HTR-8/SVneo (cell line): ENCODE measurements around the gene LRRC41.
"Not testable (repeated sequence)": the region's sequence is repeated elsewhere in the genome, so short reads cannot be mapped to it uniquely, and the experiment has no call there.

Source experiments
- DNase-seq: peaks from one replicate; pipeline ENCODE4 v3.0.0; 2011; ENCODE audit warnings: low spot score, mixed read lengths; ENCODE audit not compliant: insufficient read length
- FAIRE-seq: peaks from 2 replicates; lab custom pipeline; 2011; peaks lifted over from hg19 to GRCh38; lab: Jason Lieb, UNC

The LRRC41 gene

GRCh38 chr1:46246548-46247435 lies 56.6 kb downstream of the LRRC41 start:
- FAIRE-seq = peak; percentile 72
- DNase-seq = peak; percentile 92

- not testable (repeated sequence) for FAIRE-seq, DNase-seq
Measured at GRCh38 chr1:46246136-46246535, 57.3 kb downstream of the LRRC41 start.

DNA sequence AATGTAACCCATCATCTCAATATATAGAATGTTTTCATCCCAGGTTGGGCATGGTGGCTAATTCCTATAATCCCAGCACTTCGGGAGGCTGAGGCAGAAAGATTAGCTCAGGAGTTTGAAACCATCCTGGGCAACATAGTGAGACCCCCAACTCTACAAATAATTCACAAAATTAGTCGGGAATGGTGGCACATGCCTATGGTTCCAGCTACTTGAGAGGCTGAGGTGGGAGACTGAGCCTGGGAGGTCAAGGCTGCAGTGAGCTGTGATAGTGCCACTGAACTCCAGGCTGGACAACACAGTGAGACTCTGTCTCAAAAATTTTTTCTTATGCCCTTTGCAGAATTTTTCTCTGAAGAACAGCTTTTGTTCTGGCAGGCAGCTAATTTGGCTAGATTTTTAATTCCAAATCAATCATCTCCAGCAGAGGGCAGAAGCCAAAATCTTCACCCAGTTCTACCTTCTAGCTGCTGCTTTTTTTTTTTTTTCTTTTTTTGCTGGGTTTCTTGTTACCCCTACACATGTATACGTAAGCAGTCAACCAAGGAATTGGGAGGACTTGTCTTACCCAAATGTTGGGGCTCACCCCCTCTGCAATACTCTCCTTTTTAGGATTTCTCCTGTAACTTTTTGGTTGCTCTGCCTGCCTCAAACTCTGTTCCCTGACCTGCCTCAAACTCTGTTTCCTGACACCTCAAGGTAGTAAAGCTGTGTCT lies 58.6 kb downstream of the LRRC41 start:
- FAIRE-seq = no peak

GRCh38 chr1:46243831-46244230 lies 59.6 kb downstream of the LRRC41 start:
- FAIRE-seq, DNase-seq: not testable (repeated sequence)

More for the DNA sequence above, 58.6 kb downstream of the LRRC41 start:
- DNase-seq = peak; percentile 44

GRCh38 chr1:46242918-46243317 lies 60.5 kb downstream of the LRRC41 start:
- no peak for FAIRE-seq
- DNase-seq = no peak

GRCh38 chr1:46241733-46242132 lies 61.7 kb downstream of the LRRC41 start:
- not testable (repeated sequence) for FAIRE-seq, DNase-seq

DNA sequence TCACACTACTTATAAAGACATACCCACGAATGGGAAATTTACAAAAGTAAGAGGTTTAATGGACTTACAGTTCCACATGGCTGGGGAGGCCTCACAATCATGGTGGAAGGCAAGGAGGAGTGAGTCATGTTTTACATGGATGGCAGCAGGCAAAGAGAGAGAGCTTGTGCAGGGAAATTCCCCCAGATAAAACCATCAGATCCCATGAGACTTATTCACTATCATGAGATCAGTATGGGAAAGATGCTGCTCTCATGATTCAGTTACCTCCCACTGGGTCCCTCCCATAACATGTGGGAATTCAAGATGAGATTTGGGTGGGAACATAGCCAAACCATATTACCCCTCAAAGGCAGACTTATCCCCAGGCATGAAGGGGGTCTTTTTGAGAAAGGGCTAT lies 64.6 kb downstream of the LRRC41 start:
- not testable (repeated sequence) for FAIRE-seq, DNase-seq

DNA sequence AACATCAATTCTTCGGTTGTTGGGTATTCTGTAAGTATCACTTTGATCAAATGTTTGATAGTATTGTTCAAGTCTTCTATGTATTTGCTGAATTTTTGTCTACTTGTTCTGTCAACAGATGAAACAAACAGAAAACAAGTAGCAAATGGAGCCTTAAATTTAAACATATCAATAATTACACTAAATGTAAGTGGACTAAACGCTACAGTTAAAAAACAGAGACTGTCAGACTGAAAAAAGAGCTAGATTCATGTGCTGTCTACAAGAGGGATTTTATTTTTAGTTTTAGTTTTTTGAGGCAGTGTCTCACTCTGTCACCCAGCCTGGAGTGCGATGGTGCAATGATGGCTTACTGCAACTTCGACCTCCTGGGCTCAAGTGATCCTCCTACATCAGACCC lies 66.5 kb downstream of the LRRC41 start:
- FAIRE-seq (no peak), DNase-seq (no peak)

- FAIRE-seq, DNase-seq: not testable (repeated sequence)
Measured at GRCh38 chr1:46231231-46231630, 72.2 kb downstream of the LRRC41 start.
